Activated naive CD4-positive, alpha-beta T cell treated with anti-CD3 and anti-CD28 coated beads, Interleukin-2, amount 50 U/mL, for 24 hours (primary cell): ENCODE measurements around the gene SLC17A9.

Experiments used
- H3K27ac Mint-ChIP-seq: one replicate; pipeline ENCODE4 v1.8.0; 2021; ENCODE audit warnings: mild to moderate bottlenecking, mixed read lengths
- H3K27me3 Mint-ChIP-seq: one replicate; pipeline ENCODE4 v1.8.0; 2021; ENCODE audit warnings: mixed read lengths
- H3K36me3 Mint-ChIP-seq: one replicate; pipeline ENCODE4 v1.8.0; 2021; ENCODE audit warnings: mixed read lengths
- H3K4me1 Mint-ChIP-seq: one replicate; pipeline ENCODE4 v1.8.0; 2021; ENCODE audit warnings: mixed read lengths
- H3K4me3 Mint-ChIP-seq: one replicate; pipeline ENCODE4 v1.8.0; 2021; ENCODE audit warnings: mild to moderate bottlenecking, mixed read lengths
- H3K9me3 Mint-ChIP-seq: one replicate; pipeline ENCODE4 v1.8.0; 2021; ENCODE audit warnings: mixed read lengths

The SLC17A9 gene

GRCh38 chr20:63015147-63015661, 62.7 kb downstream of the SLC17A9 start:
- H3K27ac Mint-ChIP-seq, result no peak overlapping the region
- H3K27me3 Mint-ChIP-seq, result peaks cover 15% of the 10 kb centered on the region
- peaks cover 6% of the 10 kb centered on the region for H3K9me3 Mint-ChIP-seq
- H3K36me3 Mint-ChIP-seq, result peaks cover 4% of the 10 kb centered on the region
- H3K4me1 Mint-ChIP-seq, result peaks cover 4% of the 10 kb centered on the region
- no peak overlapping the region for H3K4me3 Mint-ChIP-seq

- peaks cover 6% of the 10 kb centered on the region for H3K9me3 Mint-ChIP-seq
- H3K27me3 Mint-ChIP-seq, result peaks cover 15% of the 10 kb centered on the region
- H3K36me3 Mint-ChIP-seq, result peaks cover 4% of the 10 kb centered on the region
- H3K4me1 Mint-ChIP-seq, result no peaks in the 10 kb centered on the region
- H3K27ac Mint-ChIP-seq, result no peak overlapping the region
- no peak overlapping the region for H3K4me3 Mint-ChIP-seq
These were observed 63.3 kb downstream of the SLC17A9 start for GRCh38 chr20:63015662-63016361.

DNA sequence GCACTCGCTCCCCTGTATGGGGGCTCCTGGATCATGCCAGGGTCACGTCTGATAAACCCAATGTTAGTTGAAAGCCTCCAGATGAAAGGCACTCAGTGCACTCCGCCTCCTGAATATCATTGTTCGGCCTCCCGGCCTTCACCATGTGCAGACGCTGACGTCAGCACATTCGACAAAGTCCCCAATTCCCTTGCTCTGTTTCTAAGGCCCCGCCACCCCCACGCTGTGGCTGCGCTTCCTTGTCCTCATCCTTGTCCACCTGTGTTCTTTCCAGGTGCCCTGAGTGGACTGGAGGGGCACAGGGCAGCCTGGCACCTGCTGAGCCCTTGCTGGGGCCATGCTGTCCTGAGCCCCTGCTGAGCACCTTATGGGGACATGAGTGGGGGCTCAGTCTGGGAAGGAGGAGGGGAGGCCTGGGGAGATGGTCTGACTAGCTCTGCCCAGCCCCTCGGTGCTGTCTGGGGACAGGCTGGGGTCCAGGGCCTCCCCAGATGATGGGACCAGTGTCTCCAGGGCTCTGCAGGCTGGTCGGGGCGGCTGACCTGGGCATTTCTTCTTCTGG, 64.1 kb downstream of the SLC17A9 start:
- peaks cover 15% of the 10 kb centered on the region for H3K27me3 Mint-ChIP-seq
- H3K36me3 Mint-ChIP-seq, result peaks cover 4% of the 10 kb centered on the region
- no peaks in the 10 kb centered on the region for H3K4me1 Mint-ChIP-seq
- H3K4me3 Mint-ChIP-seq, result no peak overlapping the region
- no peak overlapping the region for H3K27ac Mint-ChIP-seq
- peaks cover 6% of the 10 kb centered on the region for H3K9me3 Mint-ChIP-seq

DNA sequence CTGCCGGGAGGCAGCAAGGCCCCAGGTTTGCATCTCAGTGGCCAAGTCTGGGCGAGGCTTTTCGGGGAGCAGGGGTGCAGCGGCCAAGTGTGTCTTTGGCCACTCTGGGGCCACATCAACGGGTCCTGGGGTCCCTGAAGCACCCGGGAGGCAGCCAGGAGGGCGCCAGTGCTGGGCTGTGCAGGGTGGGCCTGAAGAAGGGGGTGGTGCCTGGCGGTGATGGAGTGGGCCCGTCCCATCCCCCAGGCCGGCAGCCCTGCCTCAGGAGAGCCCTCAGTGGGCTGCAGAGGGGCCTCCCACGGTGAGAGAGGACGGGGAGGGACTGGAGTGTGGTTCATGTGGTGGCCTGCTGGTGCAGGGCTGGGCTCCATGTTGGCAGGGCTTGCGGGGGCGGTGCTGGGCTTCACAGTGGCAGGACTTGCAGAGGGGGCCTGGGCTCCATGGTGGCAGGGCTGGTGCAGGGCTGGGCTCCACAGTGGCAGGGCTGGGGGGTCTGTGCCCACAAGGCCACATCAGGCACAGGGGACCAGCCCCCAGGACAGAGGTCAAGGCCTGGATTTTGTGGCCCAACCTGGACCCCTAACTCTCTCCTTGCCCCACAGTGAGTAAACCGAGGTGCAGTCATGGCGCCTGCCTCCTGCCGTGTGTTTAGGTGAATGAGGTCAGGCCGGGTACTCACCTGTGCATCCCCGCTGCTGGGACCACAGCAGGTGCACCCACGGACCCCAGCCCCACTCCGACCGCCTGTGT, 64.7 kb downstream of the SLC17A9 start:
- peaks cover 15% of the 10 kb centered on the region for H3K27me3 Mint-ChIP-seq

DNA sequence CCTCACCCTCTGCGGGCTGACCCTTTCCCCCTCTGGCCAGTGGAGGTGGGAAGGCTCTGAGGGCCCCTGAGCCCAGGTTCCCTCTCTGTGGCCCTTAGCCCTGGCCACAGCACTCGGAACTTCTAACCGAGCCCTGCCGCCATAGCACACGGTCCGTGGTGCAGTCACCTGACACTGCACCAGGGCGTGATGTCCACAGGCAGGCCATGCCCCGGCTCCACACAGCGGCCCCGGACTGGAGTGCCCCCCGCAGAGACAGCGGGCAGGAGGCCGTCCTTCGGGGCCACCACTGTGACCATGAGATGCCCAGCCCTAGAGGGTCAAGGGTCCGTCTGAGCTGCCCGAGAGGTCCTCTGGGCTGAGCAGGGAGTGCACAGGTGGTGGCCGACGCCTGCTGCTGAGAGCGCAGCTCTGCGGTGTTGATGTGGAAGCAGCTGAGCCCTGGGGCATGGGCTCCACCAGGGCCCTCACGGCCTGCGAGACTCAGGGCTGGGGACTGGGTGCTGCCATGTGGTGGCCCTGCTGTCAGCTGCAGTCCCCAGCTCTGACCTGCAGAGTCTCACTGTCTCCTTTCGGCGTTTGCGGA, 65.4 kb downstream of the SLC17A9 start:
- no peak overlapping the region for H3K27ac Mint-ChIP-seq
- no peak overlapping the region for H3K4me3 Mint-ChIP-seq
- peaks cover 4% of the 10 kb centered on the region for H3K36me3 Mint-ChIP-seq
- H3K4me1 Mint-ChIP-seq, result no peaks in the 10 kb centered on the region
- peaks cover 14% of the 10 kb centered on the region for H3K27me3 Mint-ChIP-seq
- peaks cover 5% of the 10 kb centered on the region for H3K9me3 Mint-ChIP-seq

More for the DNA sequence above, 64.7 kb downstream of the SLC17A9 start:
- peaks cover 4% of the 10 kb centered on the region for H3K36me3 Mint-ChIP-seq
- no peak overlapping the region for H3K4me3 Mint-ChIP-seq
- no peak overlapping the region for H3K27ac Mint-ChIP-seq
- H3K9me3 Mint-ChIP-seq, result peaks cover 6% of the 10 kb centered on the region
- no peaks in the 10 kb centered on the region for H3K4me1 Mint-ChIP-seq
